Mononuclear cell (primary cell): ENCODE results near the gene ANKRD42. TPM values are rescaled to one million over a fixed set of nuclear protein-coding genes. Genes with fewer than 3 reads are reported as not detected.
A peak's percentile ranks its signal among the peaks of the same experiment; 100 is the strongest.

Experiments
- H3K27me3 ChIP-seq: 2 replicates; pipeline ENCODE4 v1.6.0; 2011; ENCODE audit warnings: low read length, control low read depth; ENCODE audit not compliant: insufficient read depth
- H3K4me1 ChIP-seq: 2 replicates; pipeline ENCODE4 v1.5.1; 2011; ENCODE audit warnings: mild to moderate bottlenecking, low read length, control low read depth; ENCODE audit not compliant: insufficient read depth
- H3K4me3 ChIP-seq: 2 replicates; pipeline ENCODE4 v1.5.1; 2011; ENCODE audit warnings: mild to moderate bottlenecking, low read length, moderate library complexity
- H3K9me3 ChIP-seq: 2 replicates; pipeline ENCODE4 v1.5.1; 2011; ENCODE audit warnings: low read depth, mild to moderate bottlenecking, control low read depth, low read length
- total RNA-seq: library from RNA; depleted of rRNA; stranded (reverse); fragments of >200 nt; gene quantifications from one replicate; pipeline ENCODE4 v1.2.3, GENCODE V29; 2012

The ANKRD42 gene
- total RNA-seq: 5.8 TPM

DNA sequence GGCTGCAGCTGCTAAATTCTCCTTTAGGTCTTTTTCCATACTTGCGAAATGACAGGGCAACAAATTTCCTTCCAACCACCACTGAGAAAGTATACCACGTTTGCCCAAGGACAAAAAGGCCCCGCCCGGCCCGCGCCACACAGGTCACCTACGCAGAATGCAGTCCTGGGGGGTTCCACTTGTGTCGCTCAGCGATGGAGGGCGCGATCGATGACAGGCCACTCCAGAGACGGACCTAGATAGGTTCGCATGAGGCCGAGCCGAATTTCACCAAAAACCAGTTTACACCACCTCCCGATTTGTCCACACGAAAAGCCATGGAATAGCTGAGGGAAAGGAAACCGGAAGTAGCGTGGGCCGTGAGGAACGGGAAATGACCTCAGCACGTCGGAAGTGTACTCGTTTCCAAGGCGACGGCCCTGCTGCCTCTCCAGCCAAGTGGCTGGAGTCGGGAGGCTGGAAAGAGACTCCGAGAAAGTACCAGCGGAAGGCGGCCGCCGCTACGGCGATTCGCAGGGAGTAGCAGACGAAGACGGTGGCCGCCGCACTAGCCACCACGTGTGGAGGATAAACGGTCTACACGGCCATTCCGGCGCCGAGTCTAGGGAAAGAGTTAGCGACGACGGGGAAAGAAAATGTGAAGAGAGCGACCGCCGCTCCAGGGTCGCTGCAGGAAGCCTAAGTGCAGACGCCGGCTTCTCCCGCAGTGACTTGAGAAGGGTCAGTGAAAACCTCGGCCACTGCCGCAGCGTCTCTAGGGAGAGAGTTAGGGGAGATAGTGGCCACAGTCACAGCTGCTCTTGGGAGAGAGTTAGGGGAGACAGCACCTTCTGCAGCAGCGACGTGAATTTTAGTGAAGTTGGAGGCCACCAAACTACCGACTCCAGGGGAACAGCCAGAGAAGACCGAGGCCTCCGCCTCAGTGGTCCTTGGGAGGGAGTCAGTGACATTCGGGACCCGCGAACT is at the start of gene ANKRD42:
TSS of gene ANKRD42 (plus strand) at position 398 of the 966 bp plus-strand sequence. CDS start 959 bp downstream, outside the sequence.
- H3K4me3 ChIP-seq: peak within 1 kb of the TSS; percentile 66
- no peaks in the 10 kb centered on the region for H3K9me3 ChIP-seq
- H3K27me3 ChIP-seq: no peaks in the 10 kb centered on the region
- H3K4me1 ChIP-seq: peaks cover 30% of the 10 kb centered on the region

DNA sequence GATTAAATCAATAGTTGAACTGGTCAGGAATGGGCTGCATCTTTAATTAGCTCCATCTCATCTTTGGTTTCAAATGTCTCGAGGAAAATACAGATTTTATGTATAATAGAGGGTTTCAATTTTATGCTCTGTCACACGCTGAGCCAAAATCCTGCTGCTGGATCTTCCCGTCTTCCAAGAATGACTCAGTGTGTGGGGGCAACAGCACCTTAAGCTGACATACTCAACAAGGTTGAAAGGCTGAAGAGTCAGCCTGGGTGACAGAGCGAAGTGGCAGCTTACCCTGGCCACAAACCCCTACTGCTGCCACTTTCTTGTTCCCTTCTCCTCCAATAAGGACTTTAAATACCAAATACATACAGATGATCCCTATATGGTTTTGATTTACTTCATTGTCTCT is 45.6 kb upstream of the ANKRD42 start:
- H3K4me3 ChIP-seq: no peak overlapping the region
- H3K4me1 ChIP-seq: no peaks in the 10 kb centered on the region
- no peaks in the 10 kb centered on the region for H3K9me3 ChIP-seq
- no peaks in the 10 kb centered on the region for H3K27me3 ChIP-seq

DNA sequence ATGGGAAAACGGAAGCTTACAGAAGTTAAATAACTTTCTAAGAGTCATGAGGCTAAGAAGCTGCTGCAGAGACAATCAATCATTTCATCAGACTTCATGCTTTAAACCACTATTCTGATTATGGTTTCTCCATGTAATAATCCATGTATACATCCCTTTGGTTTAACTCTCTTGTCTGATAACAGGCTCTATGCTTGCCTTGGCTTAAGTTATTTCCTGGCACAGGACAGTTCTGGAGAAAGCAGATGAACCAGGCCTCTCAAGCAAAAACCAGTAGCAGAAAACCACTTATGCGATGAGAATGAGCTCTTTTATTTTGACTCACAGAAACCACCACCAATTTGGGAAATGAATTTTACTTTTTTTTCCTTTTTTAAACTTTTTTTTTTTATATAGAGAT is 43.1 kb upstream of the ANKRD42 start:
- H3K27me3 ChIP-seq: no peaks in the 10 kb centered on the region
- H3K4me3 ChIP-seq: no peak overlapping the region
- H3K9me3 ChIP-seq: no peaks in the 10 kb centered on the region
- peaks cover 2% of the 10 kb centered on the region for H3K4me1 ChIP-seq

DNA sequence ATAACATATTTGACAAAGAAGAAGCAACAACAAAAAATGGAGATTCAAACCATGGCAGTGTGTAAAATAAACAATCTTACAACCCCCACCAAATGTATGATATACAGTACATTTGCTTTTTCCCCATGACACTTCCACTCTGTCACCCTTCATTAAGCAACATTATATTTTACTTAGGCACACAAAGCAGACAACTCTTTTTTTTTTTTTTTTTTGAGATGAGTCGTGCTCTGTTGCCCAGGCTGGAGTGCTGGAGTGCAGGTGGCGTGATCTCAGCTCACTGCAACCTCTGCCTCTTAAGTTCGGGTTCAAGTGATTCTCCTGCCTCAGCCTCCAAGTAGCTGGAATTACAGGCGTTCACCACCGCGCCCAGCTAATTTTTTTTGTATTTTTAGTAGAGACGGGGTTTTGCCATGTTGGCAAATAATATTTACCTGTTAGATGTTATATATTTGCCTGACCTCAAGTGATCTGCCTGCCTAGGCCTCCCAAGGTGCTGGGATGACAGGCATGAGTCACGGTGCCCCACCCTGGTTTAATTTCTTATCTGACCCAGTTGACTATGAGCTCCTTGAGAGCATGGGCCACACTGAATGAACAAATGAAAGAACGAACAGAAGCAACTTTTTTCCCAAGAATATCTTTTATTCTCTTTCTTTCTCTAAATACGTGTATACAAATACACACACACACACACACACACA is 42.1 kb upstream of the ANKRD42 start:
- no peaks in the 10 kb centered on the region for H3K27me3 ChIP-seq
- H3K4me1 ChIP-seq: peaks cover 9% of the 10 kb centered on the region
- no peak overlapping the region for H3K4me3 ChIP-seq
- no peaks in the 10 kb centered on the region for H3K9me3 ChIP-seq

DNA sequence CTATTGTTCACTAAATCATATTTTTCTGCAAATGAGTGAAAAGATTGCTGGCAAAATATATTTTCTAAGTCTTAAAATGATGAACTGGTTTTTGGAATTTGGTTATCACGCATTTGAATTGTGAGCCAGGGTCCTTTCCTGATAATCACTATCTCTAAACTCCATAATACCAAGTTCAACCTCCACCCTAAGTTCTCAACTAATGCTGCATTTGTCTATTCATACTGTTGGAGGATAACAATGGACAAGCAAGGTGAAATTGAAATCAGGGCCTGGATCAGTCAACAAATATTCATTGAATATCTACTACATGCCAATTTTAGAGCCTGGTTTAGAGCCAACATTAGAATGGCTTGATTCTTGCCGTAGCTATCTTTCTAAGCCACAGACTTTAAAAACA is 41.2 kb upstream of the ANKRD42 start:
- Histone ChIP-seq H3K4me3 (no peak overlapping the region), H3K4me1 (peaks cover 9% of the 10 kb centered on the region), H3K27me3 (no peaks in the 10 kb centered on the region), H3K9me3 (no peaks in the 10 kb centered on the region)

DNA sequence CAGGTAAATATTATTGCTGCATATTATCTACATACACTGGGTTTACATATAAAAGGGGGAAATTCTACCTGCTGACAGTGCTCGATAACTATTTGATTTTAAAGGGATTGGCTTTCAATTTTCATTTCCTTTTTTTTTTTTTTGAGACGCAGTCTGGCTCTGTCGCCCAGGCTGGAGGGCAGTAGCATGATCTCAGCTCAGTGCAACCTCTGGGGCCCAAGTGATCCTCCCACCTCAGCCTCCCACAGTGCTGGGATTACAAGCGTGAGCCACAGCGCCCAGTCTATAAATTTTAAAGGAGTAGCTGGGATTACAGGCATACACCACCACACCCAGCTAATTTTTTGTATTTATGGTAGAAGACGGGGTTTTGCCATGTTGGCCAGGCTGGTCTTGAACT is 39.7 kb upstream of the ANKRD42 start:
- no peaks in the 10 kb centered on the region for H3K9me3 ChIP-seq
- H3K4me1 ChIP-seq: peaks cover 9% of the 10 kb centered on the region
- no peaks in the 10 kb centered on the region for H3K27me3 ChIP-seq
- H3K4me3 ChIP-seq: no peak overlapping the region

DNA sequence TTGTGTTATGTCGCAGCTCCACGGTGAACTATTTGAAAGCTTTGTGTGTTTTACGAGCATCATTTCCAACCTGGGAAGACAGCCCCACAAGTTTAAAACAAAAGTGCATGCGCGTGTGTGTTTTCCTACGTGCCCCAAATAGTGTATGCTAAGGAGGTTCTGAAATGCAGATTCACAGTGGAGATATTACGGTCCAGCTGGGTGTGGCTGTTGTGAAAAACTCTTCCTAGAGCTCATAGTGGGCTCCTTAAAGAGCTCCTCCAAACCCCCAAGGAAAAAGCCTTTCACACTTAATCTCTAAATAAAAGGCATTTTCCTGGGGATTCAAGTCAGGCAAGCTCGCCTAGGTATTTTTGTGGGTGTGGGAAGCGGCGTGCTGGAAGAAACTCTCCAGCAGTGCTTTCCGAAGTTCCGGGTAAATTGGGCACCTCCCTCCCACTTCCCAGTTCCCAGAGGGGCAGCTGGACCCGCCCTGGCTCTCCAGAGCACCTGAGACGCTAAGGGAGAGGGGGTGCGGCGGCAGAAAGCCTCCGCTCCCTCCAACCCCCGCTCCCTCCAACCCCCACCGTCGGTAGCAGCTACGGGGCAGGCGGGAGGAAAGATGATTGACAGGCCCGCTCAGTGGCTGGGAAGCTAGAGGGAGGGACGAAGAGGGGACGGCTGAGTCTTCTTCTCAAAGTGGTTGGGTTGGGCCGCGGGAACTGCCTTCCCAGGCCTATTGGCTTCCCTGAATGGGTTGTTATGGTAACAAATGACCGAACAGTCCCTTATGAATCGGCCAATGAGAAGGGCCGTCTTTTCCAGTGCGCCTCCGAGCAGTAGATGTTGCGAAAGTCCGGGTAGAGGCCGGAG is 37.1 kb upstream of the ANKRD42 start:
- Histone ChIP-seq H3K9me3 (no peaks in the 10 kb centered on the region), H3K4me3 (peak overlapping the region; percentile 91), H3K27me3 (no peaks in the 10 kb centered on the region), H3K4me1 (peaks cover 27% of the 10 kb centered on the region)

DNA sequence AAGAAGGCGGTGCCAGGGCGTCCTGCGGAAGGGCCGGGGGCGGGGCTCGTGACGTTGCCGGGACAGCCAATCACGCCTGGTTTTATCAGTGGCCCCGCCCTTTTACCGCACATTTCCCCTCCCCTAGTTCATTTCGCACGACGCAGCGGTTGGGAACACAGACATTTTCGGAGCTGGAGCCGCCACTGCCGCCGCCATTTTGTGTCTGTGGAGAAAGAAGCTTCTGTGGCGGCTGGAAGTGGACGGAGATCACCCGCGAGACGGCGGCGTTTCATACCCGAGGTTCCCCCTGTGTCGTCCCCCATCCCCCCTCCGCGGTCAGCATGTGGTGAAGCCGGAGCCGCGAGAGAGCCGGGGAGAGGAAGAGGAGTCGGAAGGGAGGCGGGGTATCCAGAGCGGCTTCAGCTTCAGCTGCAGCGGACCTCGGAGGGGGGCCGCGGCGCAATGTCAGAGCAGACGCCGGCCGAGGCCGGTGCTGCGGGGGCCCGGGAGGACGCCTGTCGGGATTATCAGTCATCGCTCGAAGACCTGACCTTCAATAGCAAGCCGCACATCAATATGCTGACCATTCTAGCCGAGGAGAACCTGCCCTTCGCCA is 36.4 kb upstream of the ANKRD42 start, which contains the start of gene PCF11:
TSS of gene PCF11 (plus strand) at position 136 of the 598 bp plus-strand sequence. CDS start at position 445, 309 bp downstream.
- Histone ChIP-seq H3K9me3 (no peaks in the 10 kb centered on the region), H3K4me1 (peaks cover 32% of the 10 kb centered on the region), H3K4me3 (peak within 1 kb of the TSS; percentile 97), H3K27me3 (no peaks in the 10 kb centered on the region)

DNA sequence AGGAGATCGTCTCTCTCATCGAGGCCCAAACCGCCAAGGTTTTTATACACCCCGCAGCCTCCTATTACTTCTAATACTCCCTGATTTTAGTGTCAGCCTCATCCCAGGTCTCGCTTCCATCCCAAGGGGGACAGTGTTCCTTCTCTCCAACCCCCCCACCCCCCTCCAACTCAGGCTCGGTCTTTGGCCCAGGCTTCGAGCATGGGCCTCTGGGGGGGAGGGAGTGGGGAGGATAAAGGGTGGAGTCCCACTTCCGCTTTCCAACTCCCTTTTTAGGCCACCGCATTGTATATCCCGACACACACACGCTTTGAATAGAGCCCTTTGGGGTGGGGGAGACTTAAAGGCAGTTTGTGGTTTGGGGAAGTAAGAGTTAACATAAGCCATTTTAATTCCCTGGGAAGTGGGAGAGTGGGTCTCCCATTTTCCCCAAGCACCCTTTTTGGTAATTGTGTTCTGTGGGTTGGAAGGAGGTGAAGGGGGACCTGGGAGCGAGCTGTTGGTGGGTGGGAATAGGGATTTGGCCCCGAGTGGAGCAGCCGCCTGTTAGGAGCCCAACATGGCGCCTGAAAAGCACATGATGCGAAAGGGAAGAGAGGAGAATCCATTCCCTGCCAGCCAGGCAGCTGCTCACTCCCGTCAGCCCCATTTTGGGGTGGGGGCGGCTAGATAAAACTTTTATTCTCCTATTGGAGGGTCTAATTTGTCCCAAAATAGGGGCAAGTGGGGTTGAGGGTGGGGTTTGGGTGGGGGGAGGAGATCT is 35.7 kb upstream of the ANKRD42 start:
- H3K27me3 ChIP-seq: no peaks in the 10 kb centered on the region
- H3K4me1 ChIP-seq: peaks cover 37% of the 10 kb centered on the region
- H3K9me3 ChIP-seq: no peaks in the 10 kb centered on the region
- H3K4me3 ChIP-seq: peak overlapping the region; percentile 97

DNA sequence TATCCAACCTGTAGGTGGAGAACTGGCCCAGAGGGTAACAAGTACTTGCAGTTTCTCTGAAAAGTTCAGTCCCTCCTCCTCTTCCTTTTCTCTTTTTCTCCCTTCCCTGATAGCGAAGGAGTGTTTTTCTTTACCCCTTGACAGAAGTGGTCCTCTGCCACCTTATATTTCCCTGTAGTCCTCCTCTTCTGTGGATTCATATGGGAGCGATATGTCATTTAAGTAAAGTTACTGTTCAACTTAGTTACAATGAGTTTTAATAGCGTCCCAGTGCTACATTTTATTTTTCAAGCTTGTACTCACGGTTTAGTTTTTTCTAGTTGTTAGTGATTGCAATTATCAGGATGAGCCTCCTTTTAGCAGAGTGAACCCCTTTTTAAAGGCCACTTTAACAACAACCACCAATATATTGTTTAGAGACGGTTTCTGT is 35.1 kb upstream of the ANKRD42 start:
- no peaks in the 10 kb centered on the region for H3K9me3 ChIP-seq
- peak overlapping the region; percentile 97 for H3K4me3 ChIP-seq
- H3K4me1 ChIP-seq: peaks cover 39% of the 10 kb centered on the region
- no peaks in the 10 kb centered on the region for H3K27me3 ChIP-seq

DNA sequence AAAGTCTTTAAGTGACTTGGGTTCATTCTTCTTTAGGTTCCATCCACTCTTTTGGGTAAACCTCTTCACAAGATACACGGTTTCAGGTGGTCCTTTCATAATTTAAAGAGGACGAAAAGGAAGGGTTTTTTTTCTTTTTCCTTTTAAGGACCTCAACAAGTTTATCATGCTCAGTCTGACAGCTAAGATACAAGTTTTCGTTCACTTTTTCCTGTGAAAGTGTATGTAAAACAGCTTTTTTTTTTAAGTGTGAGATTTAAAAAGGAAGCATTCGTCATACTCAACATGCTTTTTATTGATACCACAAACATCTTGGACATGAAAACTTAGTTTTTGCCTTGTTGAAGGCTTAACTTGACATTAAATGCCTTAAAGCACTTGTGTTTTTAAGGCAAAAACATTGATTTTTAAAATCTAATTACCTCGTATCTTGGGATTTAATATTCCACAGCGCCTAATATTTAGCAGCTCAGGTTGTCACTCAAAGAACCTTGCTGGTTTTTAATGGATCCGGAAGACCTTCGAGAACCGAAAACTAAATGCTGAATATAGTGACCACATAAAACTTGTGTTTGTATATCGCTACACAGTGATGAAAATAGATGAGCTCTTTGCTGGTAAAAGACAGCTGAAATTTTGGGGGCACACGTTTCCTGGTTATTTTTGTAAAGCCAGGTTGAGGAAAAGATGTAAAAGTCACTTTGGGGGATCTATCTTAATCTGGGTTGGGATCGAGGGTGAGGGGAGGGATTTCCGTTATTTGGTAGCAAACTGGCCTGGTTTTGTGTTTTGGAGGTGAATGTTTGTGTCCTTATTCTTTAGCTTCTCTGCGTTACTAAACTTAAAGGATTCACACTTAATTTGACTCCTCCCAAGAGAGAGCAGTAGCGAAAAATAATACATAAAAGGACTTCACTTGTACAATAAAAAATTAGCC is 34.3 kb upstream of the ANKRD42 start:
- Histone ChIP-seq H3K27me3 (no peaks in the 10 kb centered on the region), H3K4me1 (peaks cover 39% of the 10 kb centered on the region), H3K9me3 (no peaks in the 10 kb centered on the region), H3K4me3 (peak overlapping the region; percentile 97)

DNA sequence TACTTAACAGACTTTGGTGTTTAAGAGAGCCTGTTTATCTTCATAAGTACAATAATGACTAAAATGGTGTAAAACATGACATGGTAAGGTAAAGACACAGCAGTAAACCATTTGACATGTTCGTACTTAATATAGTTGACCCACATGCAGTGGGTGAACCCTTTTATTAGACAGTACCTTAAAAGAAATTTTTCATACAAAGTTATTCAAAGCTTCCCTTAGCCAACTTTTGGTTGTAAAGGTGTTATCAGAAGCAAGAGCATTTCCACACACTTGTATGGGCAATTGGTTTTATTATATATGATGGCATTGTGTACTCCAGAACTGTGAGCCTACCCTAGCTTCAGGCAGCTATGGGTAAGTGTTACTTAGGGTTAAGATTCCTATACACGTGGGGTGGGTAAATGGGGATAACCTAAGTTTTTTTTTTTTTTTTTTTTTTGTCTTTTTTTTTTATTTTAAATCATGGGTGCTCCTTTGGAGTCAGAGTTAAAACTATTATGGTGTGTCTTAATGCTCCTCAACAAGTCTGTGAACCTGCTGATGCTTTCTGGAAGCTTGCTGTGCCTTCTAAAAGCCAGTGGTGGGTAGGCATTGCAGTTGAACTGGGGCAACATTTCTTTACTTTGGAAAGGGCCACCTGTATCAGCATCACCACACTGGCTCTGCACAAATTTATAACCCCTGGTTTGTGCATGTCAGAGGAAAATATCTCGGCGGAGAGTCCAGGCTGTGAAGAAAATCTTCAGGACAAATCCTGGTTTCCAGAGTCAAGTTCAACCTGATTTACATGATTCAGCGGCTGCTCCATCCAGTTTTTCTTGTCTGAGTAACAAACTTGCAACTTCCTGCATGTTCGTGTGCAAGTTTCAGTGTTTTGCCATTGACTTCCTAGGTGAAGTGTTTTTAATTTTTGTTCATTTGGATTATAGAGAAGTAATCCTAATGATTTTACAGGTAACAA is 33.3 kb upstream of the ANKRD42 start:
- Histone ChIP-seq H3K9me3 (no peaks in the 10 kb centered on the region), H3K4me3 (peak overlapping the region; percentile 97), H3K27me3 (no peaks in the 10 kb centered on the region), H3K4me1 (peaks cover 39% of the 10 kb centered on the region)
